ENCODE measurements around the gene ADAMTS17.
"Not testable (repeated sequence)": the region's sequence is repeated elsewhere in the genome, so short reads cannot be mapped to it uniquely, and the experiment has no call there.

ADAMTS17 gene

DNA sequence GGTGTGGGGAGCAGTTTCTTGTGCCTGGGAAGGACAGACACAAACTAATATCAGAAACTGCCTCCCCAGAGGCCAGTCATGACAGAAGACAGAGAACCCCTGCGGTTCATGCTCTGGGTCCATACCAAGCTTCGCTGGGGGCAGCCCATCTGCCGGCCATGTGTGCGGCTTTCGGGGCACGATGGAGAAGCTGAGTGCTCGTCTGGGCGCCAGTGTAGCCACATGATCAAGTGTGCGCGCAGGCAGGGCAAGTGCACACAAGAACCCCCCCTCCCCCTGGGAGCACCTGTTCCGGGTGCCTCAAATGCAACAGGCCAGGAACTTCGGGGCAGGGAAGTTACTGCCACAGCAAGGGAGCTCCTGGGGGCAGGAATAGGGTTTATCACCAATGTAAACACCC is 1.8 kb downstream of the ADAMTS17 start:
- no peak for DNase-seq

DNA sequence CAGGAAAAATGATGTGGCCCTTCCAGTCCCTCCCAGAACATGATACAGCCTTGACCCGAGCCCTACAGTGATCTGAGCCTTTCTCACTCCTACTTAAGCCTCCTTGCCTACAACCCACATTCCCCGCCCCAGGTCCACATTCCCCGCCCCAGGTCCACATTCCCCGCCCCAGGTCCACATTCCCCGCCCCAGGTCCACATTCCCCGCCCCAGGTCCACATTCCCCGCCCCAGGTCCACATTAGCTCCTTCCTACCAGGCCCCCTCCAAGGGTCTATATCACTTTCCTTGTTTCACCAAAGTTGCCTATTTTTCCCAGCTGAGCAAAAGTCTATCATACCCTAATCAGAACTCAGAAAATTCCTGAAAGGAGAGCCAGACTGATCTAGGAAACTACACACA is 2.3 kb downstream of the ADAMTS17 start:
- DNase-seq, result not testable (repeated sequence)

DNA sequence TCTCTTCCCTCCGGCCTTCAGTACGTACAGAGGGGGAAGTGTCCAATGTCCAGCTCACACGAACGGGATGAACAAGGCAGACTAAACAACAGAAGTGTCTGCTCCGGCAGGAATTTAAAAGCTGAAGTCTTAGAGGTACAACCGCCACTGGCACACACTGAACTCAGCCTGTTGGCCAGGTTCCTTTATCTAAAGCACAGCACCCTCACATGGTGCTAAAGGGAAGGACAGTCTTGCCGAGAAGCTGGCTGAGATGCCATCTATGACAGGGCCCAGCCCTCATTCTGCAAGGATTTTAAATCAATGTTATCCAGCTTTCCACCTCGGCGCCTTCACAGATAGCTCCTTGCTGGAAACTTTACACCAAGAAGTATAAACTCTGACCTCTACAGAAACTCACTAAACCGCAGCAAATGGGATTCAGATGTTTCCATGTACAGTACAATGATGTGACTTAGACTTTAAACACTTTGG is 2.8 kb downstream of the ADAMTS17 start:
- no peak for DNase-seq

DNA sequence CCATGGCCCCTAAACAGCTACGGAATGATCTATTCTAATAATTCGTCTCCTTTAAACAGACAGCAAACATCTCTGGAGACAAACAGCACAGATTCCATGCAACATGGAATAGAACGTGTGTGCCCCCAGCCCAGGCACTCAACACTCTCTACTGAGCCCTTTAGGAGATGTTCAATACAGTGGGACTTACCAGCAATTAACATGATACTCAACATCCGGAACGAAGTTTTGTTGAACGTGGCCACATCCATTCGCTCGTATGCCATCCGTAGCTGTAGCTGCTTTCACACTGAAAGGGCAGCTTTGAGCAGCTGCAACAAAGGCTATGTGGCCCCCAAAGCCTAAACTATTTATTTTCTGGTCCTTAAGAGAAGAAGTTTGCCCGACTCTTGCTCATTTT is 3.5 kb downstream of the ADAMTS17 start:
- no peak for DNase-seq

DNA sequence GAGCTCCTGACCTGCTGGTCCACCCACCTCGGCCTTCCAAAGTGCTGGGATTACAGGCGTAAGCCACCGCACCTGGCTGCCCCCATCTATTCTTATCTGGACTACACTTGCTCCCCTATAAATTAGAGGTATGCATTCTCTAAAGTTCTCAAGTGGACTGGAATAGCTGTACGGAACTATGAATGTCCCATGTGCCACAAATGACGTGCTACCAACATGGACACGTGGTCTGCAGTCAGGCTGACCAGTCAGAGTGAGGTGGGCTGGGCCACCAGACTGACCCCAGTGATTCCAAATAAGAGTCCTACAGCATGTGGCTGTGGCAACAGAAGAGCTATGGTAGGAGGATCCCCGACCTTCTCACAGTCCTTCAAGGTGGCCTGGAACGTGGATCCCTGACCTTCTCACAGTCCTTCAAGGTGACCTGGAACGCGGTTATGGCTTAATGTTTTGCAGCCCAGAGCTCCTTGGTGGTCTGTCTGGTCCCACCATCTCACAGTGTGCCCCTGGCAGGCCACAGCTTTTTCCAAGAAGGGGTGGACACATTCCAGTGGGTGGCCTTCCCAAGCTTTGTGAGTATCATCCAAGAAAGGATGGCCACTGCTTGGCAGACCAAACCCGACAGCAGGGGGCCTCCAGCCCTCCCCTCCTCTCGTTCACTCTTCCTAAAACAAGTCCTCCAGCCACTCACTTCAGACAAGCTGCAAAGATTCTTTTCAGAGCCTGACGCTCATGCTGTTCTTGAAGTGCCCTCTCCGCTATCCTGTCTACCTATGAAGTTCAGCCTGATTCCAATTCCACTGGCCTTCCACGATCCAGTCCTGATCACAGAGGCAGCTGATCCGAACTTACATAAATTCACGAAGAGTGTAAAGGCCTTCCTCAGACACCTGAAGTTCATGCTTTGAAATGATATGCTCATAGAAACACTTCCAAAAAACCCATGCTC is 4.4 kb downstream of the ADAMTS17 start:
- no peak for DNase-seq

DNA sequence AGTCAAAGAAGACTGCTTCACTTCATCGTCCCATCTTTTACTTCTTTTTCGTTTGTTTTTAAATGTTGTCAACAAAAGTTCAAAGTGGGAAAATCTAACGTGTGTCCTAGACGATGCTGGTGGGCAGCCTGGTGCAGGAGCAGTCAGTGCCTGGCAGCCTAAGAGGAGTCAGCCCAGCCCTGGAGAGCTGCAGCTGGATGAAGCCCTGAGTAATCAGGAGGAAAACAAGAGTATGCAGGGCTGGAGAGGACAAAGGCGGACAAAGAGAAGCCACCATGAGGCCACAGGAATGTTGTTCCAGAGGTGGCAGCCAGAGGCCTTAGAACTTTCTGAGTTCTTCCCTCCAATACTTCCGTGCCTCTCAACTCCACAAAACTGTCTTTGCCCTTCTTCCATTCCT is 5.7 kb downstream of the ADAMTS17 start:
- no peak for DNase-seq

DNA sequence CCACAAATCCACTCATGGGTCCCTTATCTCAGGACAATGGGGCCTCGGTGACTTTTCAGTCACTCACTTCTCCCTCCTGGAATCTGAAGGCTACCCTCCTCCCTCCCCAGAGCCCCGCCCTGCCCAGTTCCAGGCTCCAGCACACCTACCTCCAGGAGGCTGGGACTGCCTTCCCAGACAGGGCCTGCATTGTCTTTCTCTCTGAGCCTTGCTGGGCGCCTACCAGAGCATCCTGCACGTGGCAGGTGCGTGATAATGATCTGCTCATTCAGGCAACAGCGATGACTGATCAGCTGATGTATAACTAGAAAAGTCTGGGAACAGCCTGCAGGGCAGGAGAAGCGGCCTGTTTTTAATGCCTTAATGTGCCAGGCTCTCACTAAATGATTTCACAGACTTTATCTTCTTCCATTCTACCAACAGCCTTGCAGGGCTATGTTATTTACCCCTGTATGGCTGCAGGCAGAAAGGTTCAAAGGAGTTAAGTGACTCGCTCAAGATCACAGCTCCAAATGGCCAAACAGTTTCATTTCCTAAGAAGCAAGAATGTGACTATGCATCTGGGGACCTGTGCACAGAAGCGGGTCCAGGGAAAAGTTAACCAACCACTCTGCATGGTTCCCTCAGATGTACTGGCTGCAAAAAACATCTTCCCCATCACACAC is 6.3 kb downstream of the ADAMTS17 start:
- DNase-seq, result no peak

DNA sequence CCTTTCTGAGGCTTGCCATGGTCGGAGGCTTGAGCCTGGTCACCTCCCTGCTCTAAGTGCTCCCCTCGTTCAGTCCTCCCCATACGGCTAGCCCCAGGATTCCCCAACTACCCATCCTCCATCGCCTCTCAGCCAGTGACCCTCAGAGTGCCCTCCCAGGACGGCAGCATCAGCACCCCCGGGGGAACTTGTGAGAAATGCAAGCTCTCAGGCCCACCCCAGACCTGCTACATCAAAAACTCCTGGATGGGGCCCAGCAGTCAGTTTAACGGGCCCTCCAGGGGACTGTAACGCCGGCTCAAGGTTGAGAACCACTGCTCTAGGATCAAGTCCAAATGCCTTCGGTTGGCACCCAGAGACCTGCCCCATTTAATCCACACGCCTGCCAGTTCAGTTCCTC is 6.9 kb downstream of the ADAMTS17 start:
- no peak for DNase-seq

DNA sequence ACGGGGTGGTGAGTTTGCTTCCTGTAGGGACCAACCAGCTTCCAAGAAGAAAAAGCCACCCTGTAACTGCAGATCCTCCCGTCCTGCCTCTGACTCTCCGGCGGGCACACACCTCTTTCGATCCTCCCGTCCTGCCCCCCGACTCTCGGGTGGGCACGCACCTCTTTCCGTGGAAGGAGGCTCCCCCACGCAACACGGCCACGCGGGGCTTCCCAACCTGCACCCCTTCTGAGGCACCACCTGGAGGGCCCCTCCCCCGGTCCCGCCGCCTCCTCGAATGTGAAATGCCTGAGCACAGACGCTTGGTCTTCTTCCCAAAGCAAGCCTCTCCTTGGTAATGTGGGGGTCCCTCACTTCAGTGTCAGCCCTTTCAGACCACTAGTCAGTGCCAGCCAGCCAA is 7.3 kb downstream of the ADAMTS17 start:
- DNase-seq, result no peak

DNA sequence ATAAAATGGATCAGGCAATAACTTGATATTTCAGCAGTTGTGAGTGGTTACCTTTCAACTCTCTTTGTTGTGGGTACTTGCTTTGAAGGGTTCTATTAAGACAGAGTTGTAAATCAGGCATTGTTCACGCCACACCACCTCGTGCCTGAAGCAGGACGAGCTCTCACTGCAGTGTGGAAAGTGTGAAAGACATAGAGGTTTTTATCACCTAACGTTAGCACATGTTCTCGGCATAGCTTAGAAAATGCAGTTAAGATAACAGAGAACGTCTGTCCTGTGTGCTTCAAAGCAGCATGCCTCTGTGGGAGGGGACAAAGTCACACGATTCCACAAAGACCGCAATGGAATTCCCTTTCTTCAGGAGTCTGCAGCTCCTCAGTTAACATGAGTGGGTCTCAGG is 7.8 kb downstream of the ADAMTS17 start:
- no peak for DNase-seq

DNA sequence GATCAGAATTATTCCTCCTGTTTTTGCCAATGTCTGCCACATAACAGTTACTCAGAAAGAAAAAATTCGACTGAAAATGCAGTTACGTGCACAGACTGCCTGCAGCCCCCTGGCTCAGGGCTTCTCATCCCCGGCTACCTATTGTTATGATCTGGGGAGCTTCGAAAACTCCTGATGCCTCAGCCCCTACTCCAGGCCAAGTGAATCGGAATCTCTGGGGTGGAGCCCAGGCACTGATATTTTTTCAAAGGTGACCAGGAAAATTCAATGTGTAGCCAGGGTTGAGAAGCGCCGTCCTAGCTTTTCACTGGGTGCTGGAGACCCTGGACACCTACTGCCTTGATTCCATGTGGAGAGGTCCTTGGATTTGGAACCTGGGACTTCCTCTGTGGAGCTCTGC is 8.5 kb downstream of the ADAMTS17 start:
- DNase-seq, result no peak

DNA sequence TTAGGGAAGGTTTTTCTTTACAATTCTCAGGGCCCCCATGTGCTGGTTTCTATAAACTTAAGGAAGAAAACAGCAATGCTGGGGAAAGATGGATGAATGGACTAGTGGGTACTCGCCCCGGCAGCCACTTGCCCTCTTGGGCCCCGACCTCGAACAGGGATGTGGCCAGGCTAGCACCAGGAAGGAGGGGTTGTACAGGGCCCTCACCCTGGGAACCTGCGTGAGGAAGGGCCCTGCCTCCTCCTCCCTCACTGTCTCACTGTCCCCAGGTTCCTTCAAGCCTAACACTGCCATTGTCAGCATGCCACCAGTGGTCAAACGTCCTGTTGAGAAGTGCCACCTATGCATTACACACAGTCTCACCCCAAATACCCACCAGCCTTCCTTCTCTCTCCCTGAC is 9.1 kb downstream of the ADAMTS17 start:
- no peak for DNase-seq

DNA sequence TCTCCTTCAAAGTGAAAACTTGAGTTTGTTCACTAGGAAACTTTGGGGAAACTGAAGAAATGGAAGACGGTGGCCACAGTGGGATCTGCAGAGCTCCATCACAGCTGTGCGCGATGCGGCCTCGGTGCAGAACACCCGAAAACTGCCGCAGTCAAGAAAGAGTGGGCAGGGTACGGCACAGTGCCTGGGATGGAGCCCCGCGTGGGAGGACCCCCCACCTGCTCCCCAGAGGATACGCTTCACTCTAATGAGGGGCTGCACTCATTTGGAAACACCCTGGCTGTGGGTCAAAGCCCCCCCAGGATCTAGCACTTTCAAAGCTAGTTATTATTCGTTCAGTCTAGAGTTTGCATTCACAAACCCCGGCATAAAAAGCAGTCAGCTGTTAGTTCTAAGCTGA is 9.5 kb downstream of the ADAMTS17 start:
- DNase-seq, result no peak

DNA sequence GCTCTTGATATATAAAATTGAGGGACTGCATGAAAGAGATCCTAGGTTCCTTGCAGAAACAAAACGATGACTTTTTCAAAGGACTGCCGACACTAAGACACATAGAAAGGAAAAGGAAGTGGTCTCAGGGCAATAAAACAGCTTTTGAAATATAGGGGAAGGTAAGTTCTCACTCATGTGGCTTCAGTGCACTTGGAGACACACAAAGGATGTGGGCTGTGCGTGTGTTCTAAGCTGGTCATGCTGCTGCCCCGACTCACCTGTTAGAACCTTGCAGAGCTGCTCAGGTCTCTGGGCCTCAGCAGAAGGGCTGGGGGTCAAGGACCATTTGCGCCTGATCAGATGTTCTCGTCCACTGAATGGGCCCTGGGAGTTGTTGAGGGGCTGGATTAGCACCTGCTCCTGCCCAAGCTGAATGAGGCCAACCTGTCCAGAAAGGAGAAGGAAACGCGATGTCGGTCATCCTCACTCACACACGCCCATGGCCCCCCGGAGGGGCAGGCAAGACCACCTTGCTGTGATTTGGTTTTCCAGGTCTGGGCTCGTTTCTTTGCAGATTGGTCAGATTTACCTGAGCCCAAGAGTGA is 11.1 kb downstream of the ADAMTS17 start:
- DNase-seq, result no peak

DNA sequence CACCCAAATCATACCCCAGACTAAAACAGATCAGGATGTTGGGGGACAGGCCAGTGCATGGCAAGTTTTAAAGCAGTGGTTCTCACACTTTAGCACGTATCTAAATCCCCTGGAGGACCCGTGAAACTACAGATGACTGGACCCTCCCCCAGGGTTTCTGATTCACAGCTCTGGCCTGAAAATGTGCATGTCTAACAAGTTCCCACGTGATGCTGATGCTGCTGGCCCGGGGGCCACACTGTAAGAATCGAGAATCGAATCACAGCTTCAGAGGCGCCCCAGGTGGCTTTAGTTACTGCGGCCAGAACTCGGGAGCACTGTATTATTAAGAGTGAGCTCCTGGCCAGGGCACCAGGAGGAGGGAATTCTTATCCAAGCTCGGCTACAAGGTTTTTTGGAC is 11.6 kb downstream of the ADAMTS17 start:
- DNase-seq, result no peak

DNA sequence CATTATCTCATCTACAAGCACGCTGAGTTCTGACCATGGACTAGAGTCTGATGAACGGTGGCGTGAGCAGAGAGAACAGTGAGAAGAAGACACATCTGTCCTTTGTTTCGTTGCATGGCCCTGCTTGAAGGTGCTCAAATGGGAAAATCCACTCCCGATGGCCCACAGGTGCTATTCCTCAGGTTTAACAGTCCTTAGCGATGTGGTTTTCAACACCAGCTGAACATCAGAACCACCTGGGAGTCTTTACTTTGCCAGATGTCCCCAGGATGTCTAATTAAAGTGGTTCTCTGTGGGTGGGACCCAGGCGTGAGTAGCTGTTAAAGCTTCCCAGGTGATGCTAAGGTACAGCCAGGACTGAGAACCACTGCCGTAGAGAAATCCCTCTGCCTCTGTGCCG is 13.0 kb downstream of the ADAMTS17 start:
- no peak for DNase-seq

DNA sequence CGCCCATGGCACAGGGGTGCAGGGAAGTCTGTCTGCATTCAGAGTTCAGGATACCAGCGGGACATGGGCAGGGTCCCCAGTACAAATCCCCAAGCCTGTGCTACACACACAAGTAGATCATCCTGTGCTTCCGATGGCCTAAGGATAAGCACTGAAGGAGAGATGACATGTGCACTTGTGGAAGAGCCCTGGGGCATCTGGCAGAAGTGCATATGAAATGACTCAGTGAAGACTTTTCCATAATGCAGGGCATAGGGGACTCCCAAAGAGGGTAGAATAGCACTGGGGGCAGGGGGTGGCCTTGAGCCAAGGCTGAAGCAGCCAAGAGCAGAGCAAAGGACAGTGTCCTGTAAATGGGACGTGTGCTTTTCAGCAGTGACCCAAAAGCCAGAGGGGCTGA is 22.9 kb downstream of the ADAMTS17 start:
- DNase-seq, result no peak

DNA sequence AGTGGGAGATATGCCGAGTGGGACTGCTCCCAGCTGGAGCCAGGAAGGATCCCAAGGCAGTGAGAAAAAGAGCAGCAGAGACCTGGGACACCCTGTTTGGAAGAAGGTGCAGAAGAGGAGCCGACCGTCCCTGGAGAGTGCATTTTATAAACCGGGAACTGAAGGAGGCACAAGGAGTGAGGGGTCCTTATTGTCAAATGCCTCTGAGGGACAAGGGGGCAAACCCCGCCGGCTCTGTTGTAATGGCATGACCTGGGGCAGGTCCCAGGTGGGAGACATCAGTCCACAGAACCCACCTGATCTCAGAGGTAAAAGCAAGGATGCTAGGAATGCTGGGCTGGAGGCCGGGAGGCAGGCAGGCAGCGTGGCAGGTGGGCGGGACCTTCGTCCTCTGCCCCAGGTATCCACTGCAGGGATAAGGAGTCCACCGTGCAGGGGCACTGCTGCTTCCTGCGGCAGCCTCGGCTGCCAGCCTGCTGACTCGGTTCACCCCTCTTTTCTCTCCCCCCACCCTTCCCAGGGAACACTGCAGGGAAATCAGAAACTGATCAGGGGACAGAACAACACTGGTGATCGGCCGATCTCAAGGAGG is 26.9 kb downstream of the ADAMTS17 start:
- no peak for DNase-seq

DNA sequence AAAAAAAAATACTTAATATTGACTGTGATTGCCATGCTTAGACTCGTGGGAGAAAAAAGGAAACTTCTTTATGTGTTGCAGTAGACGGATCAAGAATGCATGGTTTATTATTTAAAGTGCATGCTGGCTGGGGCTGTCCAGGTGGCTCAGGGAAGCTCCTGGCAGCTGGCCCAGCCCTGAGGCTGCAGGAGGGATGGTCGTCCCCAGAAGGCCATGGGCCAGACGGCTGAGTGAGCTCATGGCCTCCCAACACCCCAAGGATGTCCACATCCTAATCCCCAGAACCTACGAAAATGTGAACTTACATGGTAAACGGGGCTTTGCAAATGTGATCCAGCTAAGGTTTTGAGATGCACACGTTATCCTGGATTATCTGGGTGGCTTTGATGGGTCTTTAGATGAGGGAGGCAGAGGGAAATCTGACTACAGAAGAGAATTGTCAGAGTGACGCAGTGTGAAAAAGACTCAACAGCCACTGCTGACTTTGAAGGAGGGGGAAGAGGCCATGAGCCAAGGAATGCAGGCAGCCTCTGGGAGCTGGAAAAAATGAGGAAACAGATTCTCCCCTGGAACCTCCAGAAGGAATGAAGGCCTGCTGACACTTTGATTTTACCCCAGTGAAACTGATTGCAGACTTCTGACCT is 29.8 kb downstream of the ADAMTS17 start:
- no peak for DNase-seq

DNA sequence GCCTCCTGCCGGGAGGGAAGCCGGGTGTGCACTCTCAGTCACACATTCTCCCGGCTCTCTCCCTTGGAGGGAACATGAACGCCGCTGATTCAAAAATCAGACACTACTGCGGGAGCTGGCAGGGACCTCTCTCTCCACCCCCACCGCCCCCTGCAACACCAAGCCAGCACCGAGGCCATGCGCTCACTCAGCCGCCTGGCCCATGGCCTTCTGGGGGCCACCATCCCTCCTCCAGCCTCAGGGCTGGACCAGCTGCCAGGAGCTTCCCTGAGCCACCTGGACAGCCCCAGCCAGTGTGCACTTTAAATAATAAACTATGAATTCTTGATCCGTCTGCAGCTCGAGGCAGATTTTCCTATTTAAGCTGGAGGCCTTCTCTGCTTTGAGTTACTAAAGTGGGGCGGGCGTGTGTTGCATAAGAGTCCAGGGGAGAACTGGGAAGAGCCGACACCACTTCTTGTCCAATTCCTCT is 30.6 kb downstream of the ADAMTS17 start:
- DNase-seq, result no peak

DNA sequence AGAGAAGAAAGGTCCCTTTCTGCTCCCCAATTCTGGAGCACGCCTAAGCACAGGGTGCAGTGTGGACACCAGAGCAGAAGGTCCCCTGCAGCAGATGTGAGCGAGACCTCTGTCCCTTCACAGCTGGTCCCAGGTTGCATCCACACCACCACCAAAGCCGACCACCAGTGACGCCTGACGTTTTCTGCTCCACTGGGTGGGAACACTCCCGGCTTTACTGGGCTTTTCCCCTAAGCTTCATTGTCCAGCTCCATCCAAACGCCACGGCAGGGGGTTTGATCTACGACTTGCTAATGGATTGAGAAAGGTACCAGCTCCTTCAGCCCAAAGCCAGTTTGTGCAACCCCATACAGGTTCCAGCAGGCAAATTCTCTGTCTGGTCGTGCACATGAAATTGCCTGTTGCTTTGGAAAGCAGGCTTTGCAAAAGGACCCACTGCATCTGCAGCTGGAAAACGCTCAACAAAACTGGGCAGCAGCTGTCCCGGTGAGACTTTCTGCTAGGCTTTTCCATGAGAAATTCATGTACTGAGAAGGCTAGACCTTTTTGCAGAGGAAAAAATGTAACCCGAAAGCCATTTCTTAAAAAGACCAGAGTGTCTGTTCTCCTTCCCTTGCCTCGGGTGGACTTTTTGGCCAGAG is 31.1 kb downstream of the ADAMTS17 start:
- DNase-seq, result no peak

DNA sequence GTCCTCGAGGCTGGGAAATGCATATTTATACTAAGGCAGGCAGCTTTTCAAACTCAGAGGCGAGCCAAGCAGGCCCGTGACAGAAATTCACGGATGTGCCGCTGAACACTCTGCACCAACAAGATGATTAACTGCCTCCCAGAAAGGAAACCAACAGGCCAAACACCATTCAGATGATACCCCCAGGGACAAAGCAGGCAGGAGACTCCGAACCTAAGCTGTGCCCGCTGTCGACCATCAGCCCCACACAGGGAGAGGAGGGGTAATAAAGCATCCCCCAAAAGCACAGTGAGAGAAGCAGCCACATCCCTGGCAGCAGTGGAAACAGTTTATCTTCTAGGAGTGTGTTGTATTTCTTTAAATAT is 31.8 kb downstream of the ADAMTS17 start:
- DNase-seq, result no peak
